Liver (tissue), 9 donors: ENCODE data around the gene FAM219A. TPM values are rescaled to one million over a fixed set of nuclear protein-coding genes. Genes with fewer than 3 reads are reported as not detected.

Experiments
- DNase-seq: peaks from one replicate; pipeline ENCODE4 v3.0.0-alpha.2; 2017; ENCODE audit warnings: low spot score
- H3K27ac ChIP-seq, 2 donors: one replicate each; pipeline ENCODE4 v1.7.0; 2013; ENCODE audit warnings: inconsistent platforms in 2 of 2, low read length in 2 of 2, control low read depth in 1 of 2, low read depth in 1 of 2, mild to moderate bottlenecking in 1 of 2
- H3K27me3 ChIP-seq, 4 donors: one replicate each; pipeline versions ENCODE4 v1.6.1 to v1.7.0; 2013; ENCODE audit warnings: low read length in 3 of 4, inconsistent platforms in 1 of 4, mild to moderate bottlenecking in 1 of 4, moderate library complexity in 1 of 4; ENCODE audit not compliant: control insufficient read depth in 4 of 4, insufficient read depth in 4 of 4
- H3K36me3 ChIP-seq, 4 donors: one replicate each; pipeline versions ENCODE4 v1.6.1 to v1.7.0; 2013; ENCODE audit warnings: low read length in 3 of 4, mild to moderate bottlenecking in 3 of 4, low read depth in 1 of 4, moderate library complexity in 1 of 4; ENCODE audit not compliant: control insufficient read depth in 4 of 4, insufficient read depth in 3 of 4
- H3K4me1 ChIP-seq, 4 donors: one replicate each; pipeline versions ENCODE4 v1.6.1 to v1.7.0; 2013; ENCODE audit warnings: low read length in 3 of 4, mild to moderate bottlenecking in 3 of 4, moderate library complexity in 1 of 4; ENCODE audit not compliant: control insufficient read depth in 4 of 4, insufficient read depth in 4 of 4
- H3K4me3 ChIP-seq, 3 donors: one replicate each; pipeline versions ENCODE4 v1.6.1 to v1.7.0; 2013; ENCODE audit warnings: low read length in 3 of 3, control low read depth in 1 of 3, low read depth in 1 of 3, mild to moderate bottlenecking in 1 of 3
- H3K9ac ChIP-seq, 2 donors: one replicate each; pipeline ENCODE4 v1.7.0; 2013; ENCODE audit warnings: low read length in 2 of 2, mild to moderate bottlenecking in 2 of 2, moderate library complexity in 2 of 2, control low read depth in 1 of 2, low read depth in 1 of 2
- H3K9me3 ChIP-seq, 4 donors: one replicate each; pipeline versions ENCODE4 v1.6.1 to v1.7.0; 2013; ENCODE audit warnings: low read length in 3 of 4; ENCODE audit not compliant: control insufficient read depth in 4 of 4
- ATF3 ChIP-seq: IDR thresholded peaks from 2 replicates; pipeline ENCODE4 v1.6.1; 2016; ENCODE audit warnings: antibody characterized with exemption
- EGR1 ChIP-seq, 2 donors: IDR thresholded peaks; 2 replicates each; pipeline ENCODE4 v1.6.1; 2016 to 2018; ENCODE audit warnings: antibody characterized with exemption in 2 of 2, low read depth in 2 of 2
- FOXA1 ChIP-seq: IDR thresholded peaks from 2 replicates; pipeline ENCODE4 v1.6.1; 2016; ENCODE audit warnings: antibody characterized with exemption
- FOXA2 ChIP-seq: IDR thresholded peaks from 2 replicates; pipeline ENCODE4 v1.6.1; 2016; ENCODE audit warnings: antibody characterized with exemption
- GABPA ChIP-seq, 2 donors: IDR thresholded peaks in 1 of 2; conservative IDR thresholded peaks in 1 of 2; 2 replicates each; pipeline ENCODE4 v1.6.1; 2016; ENCODE audit warnings: antibody characterized with exemption in 2 of 2, mild to moderate bottlenecking in 1 of 2, moderate library complexity in 1 of 2
- HNF4A ChIP-seq, 2 donors: conservative IDR thresholded peaks; 2 replicates each; pipeline ENCODE4 v1.6.1; 2016; ENCODE audit warnings: antibody characterized with exemption in 2 of 2, mild to moderate bottlenecking in 2 of 2
- HNF4G ChIP-seq: IDR thresholded peaks from 2 replicates; pipeline ENCODE4 v1.6.1; 2016; ENCODE audit warnings: antibody characterized with exemption
- JUND ChIP-seq, 2 donors: IDR thresholded peaks; 2 replicates each; pipeline ENCODE4 v1.6.1; 2016; ENCODE audit warnings: antibody characterized with exemption in 2 of 2
- NR2F2 ChIP-seq: IDR thresholded peaks from 2 replicates; pipeline ENCODE4 v1.6.1; 2016; ENCODE audit warnings: antibody characterized with exemption
- RAD21 ChIP-seq, 2 donors: IDR thresholded peaks; 2 replicates each; pipeline ENCODE4 v1.6.1; 2016; ENCODE audit warnings: antibody characterized with exemption in 2 of 2, mild to moderate bottlenecking in 2 of 2
- REST ChIP-seq: IDR thresholded peaks from 2 replicates; pipeline ENCODE4 v1.6.1; 2016; ENCODE audit warnings: antibody characterized with exemption, mild to moderate bottlenecking
- RXRA ChIP-seq, 2 donors: IDR thresholded peaks; 2 replicates each; pipeline ENCODE4 v1.6.1; 2017 to 2018; ENCODE audit warnings: antibody characterized with exemption in 2 of 2, mild to moderate bottlenecking in 1 of 2
- SP1 ChIP-seq: IDR thresholded peaks from 2 replicates; pipeline ENCODE4 v1.6.1; 2018; ENCODE audit warnings: antibody characterized with exemption, mild to moderate bottlenecking
- TAF1 ChIP-seq: conservative IDR thresholded peaks from 2 replicates; pipeline ENCODE4 v1.6.1; 2016; ENCODE audit warnings: antibody characterized with exemption, mild to moderate bottlenecking
- YY1 ChIP-seq: IDR thresholded peaks from 2 replicates; pipeline ENCODE4 v1.6.1; 2016; ENCODE audit warnings: antibody characterized with exemption, mild to moderate bottlenecking
- ZBTB33 ChIP-seq: IDR thresholded peaks from 2 replicates; pipeline ENCODE4 v1.6.1; 2016; ENCODE audit warnings: antibody characterized with exemption
- WGBS: extraction: QIAGEN DNeasy Blood & Tissue Kit; methylation state at CpG from one replicate; pipeline ENCODE4 v1.1.7; 2013; 5-methylcytosine and 5-hydroxymethylcytosine counted together
- polyA plus RNA-seq, 2 donors: library from polyadenylated mRNA; stranded (reverse) in 1 of 2; unstranded in 1 of 2; fragments of 200-250 nt in 1 of 2; fragments of >200 nt in 1 of 2; fragmentation: Nextera tagmentation in 1 of 2; extraction: Ambion mirVana in 1 of 2; gene quantifications; one replicate each; pipeline versions ENCODE4 v1.2.1 to v1.2.3, GENCODE V29; 2013 to 2015
- total RNA-seq, 2 donors: library from RNA; depleted of rRNA; stranded (reverse); fragments of >200 nt; gene quantifications; one replicate each; pipeline ENCODE4 v1.2.3, GENCODE V29; 2014
- TF ChIP-seq, protein P1 (sequence below): fragments of 150-350 bp; IDR thresholded peaks from 2 replicates; pipeline ENCODE4 v1.5.1; 2017; ENCODE audit warnings: improper control_type of control experiment, low read depth, low read length; ENCODE audit not compliant: missing input control
- TF ChIP-seq, protein P2 (sequence below): IDR thresholded peaks from 2 replicates; pipeline ENCODE4 v1.6.1; 2016; ENCODE audit warnings: antibody characterized with exemption
- donor health status: healthy.
- donor health status: healthy.
- donor health status: healthy.
- donor health status: healthy.
- donor health status: healthy.

FAM219A gene
- total and polyA plus RNA-seq, 4 donors, result 1.6 to 3.6 (median 2.4) TPM

DNA sequence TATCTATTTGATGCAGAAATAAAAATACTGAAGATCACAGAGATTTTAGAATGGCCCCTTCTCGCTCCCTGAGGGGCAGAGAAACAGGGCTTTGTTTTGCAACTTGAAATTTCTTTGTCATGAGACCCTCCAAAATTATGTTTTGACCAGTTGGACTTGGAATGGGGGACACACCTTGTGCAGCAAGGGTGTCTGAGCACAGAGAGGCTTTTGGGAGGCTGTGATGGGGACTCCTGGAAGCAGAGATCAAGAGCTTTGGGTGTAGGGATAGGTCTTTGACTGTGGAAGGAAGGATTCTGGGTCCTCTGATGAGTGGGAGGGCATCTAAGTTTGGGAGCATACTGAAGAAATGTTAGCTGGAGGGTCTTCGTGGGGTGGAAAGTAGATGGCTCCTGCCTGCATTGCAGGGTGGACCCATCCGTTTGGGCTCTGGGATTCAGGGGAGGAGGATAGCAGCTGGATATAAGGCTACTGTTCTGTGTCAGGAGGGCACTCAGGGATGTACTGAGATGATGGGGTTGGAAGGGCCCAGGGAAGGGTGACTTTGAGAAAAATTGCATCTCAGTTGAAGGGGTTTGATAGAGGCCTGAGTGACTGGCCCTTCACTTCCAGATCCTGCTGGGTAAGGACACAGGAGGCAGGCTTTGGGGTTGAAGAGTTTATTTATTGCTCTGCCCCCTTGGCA is 79.9 kb downstream of the FAM219A start (continued):
- TF ChIP-seq, protein P1, sequence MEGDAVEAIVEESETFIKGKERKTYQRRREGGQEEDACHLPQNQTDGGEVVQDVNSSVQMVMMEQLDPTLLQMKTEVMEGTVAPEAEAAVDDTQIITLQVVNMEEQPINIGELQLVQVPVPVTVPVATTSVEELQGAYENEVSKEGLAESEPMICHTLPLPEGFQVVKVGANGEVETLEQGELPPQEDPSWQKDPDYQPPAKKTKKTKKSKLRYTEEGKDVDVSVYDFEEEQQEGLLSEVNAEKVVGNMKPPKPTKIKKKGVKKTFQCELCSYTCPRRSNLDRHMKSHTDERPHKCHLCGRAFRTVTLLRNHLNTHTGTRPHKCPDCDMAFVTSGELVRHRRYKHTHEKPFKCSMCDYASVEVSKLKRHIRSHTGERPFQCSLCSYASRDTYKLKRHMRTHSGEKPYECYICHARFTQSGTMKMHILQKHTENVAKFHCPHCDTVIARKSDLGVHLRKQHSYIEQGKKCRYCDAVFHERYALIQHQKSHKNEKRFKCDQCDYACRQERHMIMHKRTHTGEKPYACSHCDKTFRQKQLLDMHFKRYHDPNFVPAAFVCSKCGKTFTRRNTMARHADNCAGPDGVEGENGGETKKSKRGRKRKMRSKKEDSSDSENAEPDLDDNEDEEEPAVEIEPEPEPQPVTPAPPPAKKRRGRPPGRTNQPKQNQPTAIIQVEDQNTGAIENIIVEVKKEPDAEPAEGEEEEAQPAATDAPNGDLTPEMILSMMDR, result no peak
- no peak for TF ChIP-seq SP1
- no peak for TF ChIP-seq TAF1

DNA sequence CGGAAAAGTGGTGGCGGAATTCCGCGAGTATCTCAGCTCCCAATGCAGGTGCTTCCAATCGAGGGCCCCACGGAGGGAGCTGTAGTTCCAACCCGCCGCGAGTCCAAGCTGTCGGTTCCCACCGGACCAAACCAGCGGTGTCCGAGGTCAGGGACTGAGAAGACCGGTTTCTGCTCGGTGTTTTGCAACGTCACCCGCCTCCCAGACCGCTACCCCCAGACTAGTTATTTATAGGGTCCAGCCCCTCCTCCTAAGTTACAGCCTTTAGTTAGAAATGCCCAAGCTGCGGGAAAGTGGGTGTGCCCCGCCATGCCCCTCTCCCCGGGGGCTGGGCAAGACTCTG is 81.0 kb downstream of the FAM219A start:
- Histone ChIP-seq H3K9ac (peak overlapping the region; percentile 41 to 68), H3K4me1 (peaks cover 4 to 54% (median 44%) of the 10 kb centered on the region in 4 donors)

More for the DNA sequence above, 81.0 kb downstream of the FAM219A start:
- H3K36me3 ChIP-seq, result peaks cover 0 to 2% (median under 1%) of the 10 kb centered on the region in 4 donors
- H3K9me3 ChIP-seq, result no peaks in the 10 kb centered on the region
- no peaks in the 10 kb centered on the region for H3K27me3 ChIP-seq
- WGBS, result 3% methylated on average over 21 of the region's 21 CpGs
- peak overlapping the region; percentile 60 to 82 (median 76) for H3K4me3 ChIP-seq
- H3K27ac ChIP-seq, result peak overlapping the region; percentile 57 to 80
- DNase-seq, result no peak
- TF ChIP-seq HNF4A (conservative IDR thresholded peaks at IDR 0.05), result no peak
- no peak for TF ChIP-seq EGR1 (IDR thresholded peaks at IDR 0.05; ENCODE audit: low read depth in 2 of 2)
- TF ChIP-seq NR2F2, result no peak
- no peak for TF ChIP-seq ATF3
- TF ChIP-seq JUND (IDR thresholded peaks at IDR 0.05), result no peak
- TF ChIP-seq FOXA1, result no peak
- TF ChIP-seq, protein P1, result no peak
- TF ChIP-seq GABPA (IDR thresholded peaks at IDR 0.05 in 1 of 2, conservative IDR thresholded peaks at IDR 0.05 in 1 of 2), result no peak
- TF ChIP-seq SP1, result no peak
- no peak for TF ChIP-seq RAD21 (IDR thresholded peaks at IDR 0.05)
- no peak for TF ChIP-seq FOXA2
- TF ChIP-seq YY1, result no peak
- TF ChIP-seq ZBTB33, result no peak
- no peak for TF ChIP-seq REST
- TF ChIP-seq HNF4G, result no peak
- TF ChIP-seq TAF1, result no peak
- TF ChIP-seq, protein P2, sequence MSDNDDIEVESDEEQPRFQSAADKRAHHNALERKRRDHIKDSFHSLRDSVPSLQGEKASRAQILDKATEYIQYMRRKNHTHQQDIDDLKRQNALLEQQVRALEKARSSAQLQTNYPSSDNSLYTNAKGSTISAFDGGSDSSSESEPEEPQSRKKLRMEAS, result no peak
- TF ChIP-seq RXRA (IDR thresholded peaks at IDR 0.05), result no peak
